GOT3 (cell line): ENCODE results near the gene BSPRY.
"Not testable (repeated sequence)": the region's sequence is repeated elsewhere in the genome, so short reads cannot be mapped to it uniquely, and the experiment has no call there.

Experiments used
- DNase-seq: peaks from one replicate; lab custom pipeline; 2025; ENCODE audit warnings: mixed read lengths; lab: John Stamatoyannopoulos, UW

The BSPRY gene

DNA sequence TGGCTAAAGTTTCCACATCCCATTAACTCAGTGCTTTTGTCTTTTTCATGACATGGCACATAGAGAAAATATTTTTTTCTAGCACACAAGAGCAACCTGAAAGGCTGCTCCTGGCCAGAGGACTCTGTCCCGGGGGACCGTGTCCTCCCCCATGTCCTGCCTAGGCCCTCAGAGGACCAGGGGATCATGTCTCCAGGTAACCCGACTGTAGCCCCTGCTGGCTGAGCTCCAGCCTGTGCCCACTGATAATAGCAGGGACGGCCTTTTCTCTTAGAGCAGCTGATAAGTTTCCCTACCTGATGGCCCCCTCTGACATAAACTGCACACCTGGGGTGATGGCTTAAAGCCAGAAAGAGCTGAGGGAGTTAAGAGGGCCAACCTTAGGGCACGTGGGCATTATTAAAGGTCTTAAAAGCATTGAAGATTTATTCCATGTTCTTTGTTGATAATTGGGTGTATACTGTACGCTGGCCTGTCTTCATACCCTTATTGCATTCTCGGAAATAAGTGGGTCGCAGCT lies 21.5 kb downstream of the BSPRY start:
- DNase-seq: no peak

DNA sequence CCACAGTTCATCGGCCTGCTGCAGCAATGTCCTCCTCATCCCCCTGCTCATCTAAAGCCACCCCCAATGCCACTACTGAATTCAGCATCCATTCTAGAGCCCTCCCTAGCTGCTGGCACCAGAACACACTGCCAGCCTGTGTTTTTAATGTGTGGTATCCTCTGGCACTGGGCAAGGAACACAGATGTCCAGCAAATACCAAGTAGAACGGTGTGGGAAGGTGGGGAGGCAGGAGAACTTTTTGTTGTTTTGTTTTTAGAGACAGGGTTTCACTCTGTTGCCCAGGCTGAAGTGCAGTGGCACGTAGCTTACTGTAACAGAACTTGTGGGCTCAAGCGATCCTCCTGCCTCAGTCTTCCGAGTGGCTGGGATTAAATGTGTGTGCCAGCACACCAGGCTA lies 22.7 kb downstream of the BSPRY start:
- no peak for DNase-seq

DNA sequence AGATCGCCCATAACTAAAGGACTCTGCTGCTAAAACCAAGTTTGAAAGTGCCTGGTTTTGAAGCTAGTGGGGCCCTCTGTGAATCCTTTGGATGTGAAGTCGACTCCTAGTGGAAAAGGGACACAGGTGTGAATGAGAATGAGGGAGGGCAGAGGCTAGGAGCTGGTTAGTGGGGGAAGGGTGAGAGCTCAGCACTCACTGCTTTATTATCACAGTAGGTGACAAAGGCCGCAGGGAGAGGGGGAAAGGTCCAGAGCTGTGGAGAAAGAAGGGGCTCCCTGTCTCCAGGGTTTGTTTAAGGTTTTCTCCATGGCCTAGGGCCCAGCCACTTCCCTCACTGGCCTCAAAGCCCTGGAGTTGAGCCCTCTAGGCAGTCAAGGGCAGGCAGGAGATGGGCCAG lies 23.9 kb downstream of the BSPRY start:
- no peak for DNase-seq

DNA sequence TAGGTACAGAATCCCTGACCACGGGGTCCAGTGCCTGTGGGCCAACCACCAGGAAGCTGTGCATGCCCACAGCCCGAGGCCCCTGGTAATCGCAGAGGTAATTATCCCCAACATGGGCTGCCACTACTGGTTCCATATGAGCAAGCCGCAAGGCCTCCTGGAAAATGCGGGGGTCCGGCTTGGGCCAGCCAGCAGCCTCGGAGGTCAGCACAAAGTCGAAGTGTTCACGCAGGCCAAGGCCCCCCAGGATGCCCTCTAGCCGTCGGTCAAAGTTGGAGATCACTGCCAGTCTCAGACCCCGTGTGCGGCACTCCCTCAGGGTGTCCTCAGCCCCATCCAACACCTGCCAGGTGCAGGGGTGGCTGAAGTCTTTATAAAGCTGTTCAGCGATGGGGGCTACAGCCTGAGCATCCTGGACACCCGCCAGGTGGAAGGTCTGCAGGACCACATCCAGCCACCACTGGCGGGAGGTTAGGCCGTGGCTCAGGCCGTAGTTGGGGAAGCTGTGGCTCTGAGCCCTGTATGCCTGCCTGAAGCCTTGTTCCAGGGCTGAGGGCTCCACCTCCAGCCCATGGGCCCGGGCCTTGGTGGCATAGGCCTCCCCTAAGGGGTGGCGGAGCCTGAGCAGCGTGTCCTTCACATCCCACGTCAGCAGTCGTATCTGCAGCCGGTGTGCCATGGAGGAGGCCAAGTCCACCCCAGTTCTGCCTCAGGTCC lies 24.5 kb downstream of the BSPRY start:
- DNase-seq: no peak

DNA sequence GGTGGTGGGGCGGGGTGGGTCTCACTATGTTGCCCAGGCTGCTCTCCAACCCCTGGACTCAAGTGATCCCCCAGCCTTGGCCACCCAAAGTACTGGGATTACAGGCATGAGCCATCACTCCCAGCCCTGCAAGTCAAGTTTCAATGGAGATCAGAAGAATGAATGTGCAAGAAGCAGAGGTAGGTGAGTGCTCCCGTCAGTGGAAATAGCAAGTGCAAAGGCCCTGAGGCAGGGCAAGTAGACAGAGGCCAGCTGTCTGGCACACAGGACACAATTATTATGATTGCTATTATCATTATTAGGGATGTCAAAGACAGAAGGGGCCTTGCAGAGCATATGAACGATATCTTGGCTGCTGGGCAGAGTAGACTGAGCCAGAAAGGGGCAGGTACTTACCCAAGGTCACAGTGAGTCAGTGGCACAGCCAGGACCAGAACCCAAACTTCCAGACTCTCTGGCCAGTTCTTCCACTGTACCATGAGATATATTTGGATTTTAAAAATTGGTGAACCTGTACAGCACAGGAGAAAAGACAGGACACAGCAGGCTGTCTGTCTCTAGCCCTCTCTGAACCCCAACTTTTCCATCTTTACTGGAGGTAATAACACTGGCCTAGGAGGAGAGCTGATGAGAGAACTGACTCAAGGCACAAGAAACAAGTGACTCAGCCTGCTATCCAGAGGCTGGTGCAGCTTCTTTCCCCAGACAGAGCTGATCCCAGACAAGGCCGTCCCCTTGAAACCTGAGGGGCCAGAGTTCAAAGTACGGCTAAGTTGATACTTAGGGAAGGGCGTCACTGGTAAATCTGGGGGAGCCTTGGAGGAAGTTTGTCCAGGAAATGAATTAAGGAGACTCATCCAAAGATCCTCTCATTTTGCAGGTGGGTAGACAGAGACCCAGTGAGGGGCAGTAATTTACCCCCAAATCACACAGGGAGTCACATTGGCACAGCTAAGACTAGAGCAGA lies 26.0 kb downstream of the BSPRY start:
- DNase-seq: no peak

DNA sequence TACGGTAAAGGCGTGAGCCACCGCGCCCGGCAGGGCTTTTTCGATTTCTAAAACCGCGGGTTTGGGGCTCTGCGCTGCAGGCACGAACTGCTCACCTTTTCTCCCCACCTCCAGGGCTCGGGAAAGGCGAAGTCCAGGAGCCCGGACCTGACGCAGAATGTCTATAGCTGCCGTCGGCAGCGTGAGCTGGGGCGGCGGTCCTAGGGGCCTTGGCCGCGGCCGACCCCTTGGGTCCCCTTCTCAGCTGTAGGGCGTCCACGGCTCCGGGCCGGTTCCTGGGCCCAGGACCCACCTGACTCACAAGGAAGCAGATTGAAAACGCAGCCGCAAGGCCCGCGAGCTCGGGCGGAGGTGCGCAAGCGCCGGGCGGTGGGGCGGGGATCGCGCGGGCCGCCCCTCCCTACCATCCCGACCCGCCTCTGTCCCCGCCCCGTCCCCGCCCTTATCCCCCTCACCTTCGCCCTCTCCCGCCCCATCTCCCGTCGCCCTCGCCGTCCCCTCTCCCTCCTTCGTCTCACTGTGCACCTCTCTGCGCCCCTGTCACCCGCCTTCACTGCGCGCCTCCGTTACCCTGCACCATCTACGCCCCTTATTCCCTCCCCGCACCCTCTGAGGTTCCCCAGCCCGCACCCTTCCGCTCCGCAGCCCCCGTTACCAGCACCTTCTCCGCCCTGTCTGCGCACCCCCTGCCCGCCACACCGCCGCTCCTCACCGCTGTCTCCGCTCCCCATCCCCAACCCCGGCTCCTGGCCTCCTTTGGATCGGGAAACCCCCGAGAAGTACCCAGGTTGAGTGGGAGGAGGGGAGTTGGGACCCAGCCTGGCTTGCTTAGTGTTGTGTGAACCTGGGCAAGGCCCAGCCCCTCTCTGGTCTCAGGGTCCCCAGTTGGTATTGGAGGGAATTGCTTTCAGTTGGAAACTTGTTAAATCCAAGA lies 27.6 kb downstream of the BSPRY start, which contains the start of gene HDHD3:
HDHD3 (minus strand) TSS at position 353 of the 934 bp plus-strand sequence. CDS start 2,632 bp downstream, outside the sequence.
- peak; percentile 5 for DNase-seq

DNA sequence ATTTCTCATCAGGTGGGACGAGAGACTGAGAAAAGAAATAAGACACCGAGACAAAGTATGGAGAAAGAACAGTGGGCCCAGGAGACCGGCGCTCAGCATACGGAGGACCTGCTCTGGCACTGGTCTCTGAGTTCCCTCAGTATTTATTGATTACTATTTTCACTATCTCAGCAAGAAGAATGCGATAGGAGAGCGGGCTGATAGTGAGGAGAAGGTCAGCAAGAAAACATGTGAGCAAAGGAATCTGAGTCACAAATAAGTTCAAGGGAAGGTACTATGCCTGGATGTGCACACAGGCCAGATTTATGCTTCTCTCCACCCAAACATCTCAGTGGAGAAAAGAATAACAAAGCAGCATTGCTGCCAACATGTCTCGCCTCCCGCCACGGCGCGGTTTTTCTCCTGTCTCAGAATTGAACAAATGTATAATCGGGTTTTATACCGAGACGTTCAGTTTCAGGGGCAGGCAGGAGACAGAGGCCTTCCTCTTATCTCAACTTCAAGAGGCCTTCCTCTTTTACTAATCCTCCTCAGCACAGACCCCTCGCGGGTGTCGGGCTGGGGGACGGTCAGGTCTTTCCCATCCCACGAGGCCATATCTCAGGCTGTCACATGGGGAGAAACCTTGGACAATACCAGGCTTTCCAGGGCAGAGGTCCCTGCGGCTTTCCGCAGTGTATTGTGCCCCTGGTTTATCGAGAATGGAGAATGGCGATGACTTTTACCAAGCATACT lies 29.9 kb downstream of the BSPRY start:
- DNase-seq: not testable (repeated sequence)

DNA sequence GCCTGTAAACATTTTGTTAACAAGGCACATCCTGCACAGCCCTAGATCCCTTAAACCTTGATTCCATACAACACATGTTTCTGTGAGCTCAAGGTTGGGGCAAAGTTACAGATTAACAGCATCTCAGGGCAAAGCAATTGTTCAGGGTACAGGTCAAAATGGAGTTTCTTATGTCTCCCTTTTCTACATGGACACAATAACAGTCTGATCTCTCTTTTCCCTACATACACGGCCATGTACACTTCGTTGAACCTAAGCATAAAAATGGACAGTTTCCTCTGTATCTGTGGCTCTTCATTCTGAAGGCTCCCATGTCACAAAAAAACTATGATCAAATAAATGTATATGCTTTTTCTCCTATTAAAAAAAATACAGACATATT lies 30.5 kb downstream of the BSPRY start:
- not testable (repeated sequence) for DNase-seq

DNA sequence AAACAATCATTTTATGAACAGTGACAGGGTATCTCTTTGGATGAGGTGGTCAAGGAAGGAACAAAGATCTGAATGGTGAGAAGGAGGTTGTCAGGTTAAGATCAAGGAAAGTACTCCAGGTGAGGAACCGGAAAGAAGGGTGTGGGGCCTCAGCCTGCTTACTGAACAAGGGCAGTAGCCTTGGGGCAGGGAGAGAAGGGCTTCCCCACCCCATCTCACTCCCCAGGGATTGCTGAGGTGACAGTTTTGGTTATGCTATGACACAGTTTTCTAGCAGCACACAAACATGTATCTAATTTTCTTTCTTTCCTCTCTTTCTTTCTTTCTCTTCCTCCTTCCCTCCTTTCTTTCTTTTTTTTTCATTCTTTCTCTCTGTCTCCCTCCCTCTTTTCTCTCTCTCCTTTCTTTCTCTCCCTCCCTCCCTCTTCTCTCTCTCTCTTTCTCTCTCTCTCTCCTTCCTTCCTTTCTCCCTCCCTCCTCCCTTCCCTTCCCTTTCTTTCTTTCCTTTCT lies 31.6 kb downstream of the BSPRY start:
- DNase-seq: no peak

DNA sequence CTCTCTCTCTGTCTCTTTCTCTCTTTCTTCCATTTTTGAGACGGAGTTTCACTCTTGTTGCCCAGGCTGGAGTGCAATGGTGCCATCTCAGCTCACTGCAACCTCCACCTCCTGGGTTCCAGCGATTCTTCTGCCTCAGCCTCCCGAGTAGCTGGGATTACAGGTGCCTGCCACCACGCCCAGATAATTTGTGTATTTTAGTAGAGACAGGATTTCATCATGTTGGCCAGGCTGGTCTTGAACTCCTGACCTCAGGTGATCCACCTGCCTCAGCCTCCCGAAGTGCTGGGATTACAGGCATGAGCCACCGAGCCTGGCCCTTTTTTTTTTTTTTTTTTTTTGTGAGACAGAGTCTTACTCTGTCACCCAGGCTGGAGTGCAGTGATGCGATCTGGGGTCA lies 32.1 kb downstream of the BSPRY start:
- DNase-seq: not testable (repeated sequence)

DNA sequence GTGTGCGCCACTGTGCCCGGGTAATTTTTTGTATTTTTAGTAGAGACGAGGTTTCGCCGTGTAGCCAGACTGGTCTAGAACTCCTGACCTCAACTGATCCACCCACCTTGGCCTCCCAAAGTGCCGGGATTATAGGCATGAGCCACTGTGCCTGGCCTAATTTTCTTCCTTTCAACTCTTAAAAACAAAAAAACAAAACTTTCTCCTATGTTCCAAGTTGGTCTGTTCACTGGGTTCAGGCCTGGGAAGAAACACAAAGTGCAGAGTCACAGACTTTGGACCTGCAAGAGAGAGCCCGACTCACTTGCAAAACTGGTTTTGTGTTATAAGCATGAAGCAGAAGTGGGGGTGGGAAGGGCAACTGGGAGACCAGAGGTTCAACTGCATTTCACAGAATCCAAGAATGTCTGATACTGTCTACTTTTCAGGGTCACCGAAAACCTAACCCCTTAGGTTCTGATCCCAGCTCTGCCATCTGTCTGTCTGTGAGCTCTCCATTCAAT lies 32.6 kb downstream of the BSPRY start:
- no peak for DNase-seq

DNA sequence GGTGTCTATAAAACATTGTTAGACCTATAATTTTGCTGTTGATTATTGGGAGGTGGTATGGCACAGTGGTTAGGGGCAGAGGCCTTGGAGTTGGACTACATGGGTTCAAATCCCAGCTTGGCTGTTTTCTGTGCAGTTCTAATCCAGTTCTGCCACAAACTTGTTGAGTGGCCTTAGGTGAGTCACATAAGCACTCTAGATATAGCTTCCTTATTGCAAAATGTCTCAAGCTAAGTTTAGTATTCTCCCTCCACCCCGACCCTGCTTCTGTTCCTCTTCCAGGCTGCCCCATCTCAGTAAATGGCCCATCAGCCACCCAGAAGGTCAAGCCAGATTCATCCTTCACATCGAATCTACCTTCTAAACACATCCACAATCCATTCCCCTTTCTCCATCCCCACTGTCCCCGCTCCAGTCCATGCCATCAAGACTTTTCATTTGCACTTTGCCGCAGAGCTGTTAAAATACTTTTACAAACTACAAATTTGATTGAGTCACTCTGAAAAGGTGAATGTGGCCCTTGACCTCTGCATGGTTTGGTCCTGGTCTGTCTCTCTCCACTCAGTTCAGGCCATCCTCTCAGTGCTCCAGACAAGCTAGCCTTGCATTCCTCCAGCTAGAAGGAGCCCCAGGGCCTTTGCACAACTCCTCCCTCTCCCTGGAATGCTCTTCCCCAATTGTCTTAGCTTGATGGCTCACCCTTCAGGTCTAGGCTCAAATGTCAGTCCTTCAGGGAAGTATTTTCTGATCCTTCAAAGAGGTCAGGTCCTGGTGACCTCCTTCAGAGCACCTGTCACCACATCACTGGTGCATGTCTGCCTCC lies 37.4 kb downstream of the BSPRY start:
- no peak for DNase-seq

DNA sequence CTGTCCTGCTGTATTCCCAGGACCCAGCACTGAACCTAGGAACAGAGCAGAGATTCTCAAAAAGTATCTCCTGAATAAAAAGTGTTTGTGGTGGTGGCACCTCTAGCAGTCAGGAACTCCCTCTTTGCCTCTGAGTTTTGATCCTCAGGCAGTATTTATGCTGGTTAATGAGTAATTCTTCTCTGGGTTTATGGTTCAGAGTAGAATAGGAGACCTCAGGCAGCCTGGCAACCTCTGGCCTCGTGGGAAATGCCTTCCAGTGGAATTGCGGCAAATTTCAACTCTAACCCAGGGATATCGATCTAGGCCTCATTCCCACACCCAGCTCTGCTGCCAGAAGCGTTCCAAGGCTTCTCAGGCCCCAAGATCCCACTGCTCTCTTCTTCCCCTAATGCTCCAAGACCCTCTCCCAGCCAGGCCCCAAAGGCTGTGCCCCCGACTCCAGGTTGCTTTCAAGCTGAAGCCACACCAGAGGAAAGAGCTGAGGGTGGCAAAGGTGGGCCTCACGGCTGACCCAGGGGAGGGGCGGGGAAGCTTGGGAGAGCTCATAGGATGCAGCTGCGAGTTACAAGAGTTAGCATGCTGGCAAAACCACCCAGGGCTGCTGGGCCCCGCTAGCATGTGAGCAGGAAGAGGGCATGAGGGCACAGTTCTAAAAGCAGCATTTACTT lies 38.4 kb downstream of the BSPRY start:
- no peak for DNase-seq

DNA sequence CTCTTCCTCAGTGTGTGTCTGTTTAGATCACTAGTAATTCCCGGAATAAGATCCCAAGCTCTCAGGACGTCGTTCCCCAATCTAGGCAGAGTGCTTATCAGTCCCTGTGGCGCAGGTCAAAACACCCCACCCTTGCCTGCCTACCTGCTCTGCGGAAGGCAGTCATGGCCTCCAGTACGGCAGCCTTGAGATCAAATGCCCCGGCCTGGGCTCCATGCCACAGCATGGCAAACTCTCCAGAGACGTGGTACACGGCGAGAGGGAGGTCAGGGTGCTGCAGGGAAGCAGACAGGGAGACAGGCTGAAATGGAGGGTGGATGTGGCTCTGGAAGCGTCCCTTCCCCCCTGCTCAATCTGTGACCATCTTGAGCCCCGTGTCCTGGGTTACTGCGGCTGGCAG lies 39.5 kb downstream of the BSPRY start:
- DNase-seq: no peak

DNA sequence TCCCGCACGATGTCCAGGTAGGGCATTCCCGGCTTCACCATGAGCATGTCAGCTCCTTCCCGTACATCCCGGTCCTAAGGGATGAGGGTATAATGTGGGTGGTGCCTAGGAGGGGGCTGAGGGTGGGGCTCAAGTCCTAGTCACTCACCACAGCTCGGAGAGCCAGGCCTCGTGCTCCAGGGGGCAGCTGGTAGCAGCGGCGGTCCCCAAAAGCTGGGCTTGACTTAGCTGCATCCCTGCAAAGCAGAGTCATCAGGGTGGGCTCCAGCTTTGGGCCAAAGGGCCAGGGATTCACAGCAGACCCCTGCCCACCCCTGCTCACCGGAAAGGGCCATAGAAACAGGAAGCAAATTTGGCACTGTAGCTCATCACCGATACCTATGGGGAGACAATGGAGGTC lies 40.1 kb downstream of the BSPRY start:
- DNase-seq: no peak

DNA sequence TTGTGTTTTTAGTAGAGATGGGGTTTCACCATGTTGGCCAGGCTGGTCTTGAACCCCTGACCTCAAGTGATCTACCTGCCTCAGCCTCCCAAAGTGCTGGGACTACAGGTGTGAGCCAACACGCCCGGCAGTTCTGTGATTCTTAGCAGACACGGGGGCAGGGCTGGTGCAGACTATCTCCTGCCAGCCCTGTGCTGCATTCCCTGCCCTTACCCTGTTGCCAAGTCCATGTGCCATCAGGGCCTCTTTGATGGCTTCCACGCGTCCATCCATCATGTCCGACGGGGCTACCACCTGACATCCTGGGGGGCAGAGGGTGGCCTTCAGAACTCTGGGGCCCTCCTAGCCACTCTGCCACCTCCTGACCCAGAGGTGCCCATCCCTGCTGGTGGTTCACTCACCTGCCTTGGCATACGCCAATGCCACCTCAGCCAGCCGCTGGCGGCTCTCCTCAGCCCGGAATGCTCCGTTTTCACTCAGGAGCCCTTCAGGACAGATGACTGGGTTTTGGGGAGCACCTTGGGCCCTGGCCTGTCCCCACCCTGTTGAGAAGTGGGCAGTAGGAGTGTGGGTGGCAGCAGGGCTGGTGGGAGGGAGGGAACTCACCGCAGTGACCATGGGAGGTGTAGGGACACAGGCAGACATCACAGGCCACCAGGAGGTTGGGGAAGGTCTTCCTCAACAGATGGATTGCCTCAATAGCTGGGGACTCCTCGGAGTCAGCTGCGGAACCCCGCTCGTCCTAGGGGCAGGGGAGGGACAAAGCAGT lies 41.0 kb downstream of the BSPRY start:
- DNase-seq: no peak

DNA sequence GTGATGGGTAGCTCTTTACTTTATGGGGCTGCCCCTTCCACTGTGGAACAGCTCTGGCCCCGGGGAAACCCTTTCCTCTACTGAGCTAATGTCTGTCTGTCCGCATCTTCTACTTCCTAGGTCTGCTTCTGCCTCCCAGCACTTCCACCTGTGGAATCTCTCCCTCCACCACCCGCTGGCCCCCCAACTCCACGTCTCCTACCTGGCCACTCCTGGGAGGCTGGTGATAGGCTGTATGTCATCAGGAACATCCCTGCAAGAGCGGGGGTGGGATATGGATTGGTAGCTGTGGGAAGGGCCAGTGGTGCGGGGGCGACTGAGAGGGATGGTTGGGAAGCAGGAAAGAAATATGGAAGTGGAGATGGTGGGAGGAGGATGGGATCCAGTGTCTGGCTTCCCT lies 42.6 kb downstream of the BSPRY start:
- no peak for DNase-seq

DNA sequence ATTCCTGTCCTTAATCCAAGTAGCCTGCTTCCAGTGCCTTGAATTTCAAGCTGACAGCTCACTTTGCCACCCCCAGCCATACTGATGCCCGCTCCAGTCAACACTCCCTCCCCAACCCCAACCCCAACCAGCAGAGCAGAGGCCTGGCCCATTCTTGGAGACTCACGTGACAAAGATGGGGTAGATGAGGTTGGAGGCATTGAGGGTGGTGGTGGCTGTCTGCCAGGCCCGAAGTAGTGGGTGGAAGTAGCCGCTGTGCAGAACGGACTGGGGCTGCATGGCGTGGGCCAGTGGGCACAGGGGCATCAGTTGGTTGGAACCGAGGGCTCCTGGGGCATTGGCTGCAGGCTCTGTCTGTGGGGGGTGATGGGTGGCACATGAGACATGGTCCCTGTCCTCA lies 43.9 kb downstream of the BSPRY start:
- DNase-seq: no peak
